NCI-H510A treated with DMSO at 0.1 percent for 48 hours (cell line): Measurements from ENCODE around the gene LRRC3.

Source experiments
- DNase-seq: peaks from one replicate; lab custom pipeline; 2025; lab: John Stamatoyannopoulos, UW

LRRC3 gene

GRCh38 chr21:44423941-44424607 is 31.2 kb upstream of the LRRC3 start:
- DNase-seq, result no peak

GRCh38 chr21:44424608-44425306 is 30.6 kb upstream of the LRRC3 start:
- DNase-seq, result no peak

- no peak for DNase-seq
Measured at GRCh38 chr21:44425307-44425894, 29.9 kb upstream of the LRRC3 start.

GRCh38 chr21:44425895-44426662 is 29.2 kb upstream of the LRRC3 start:
- no peak for DNase-seq

- no peak for DNase-seq
Measured at GRCh38 chr21:44426663-44427191, 28.6 kb upstream of the LRRC3 start.

- DNase-seq, result peak; percentile 17
Measured at GRCh38 chr21:44427241-44428120, 27.8 kb upstream of the LRRC3 start.

GRCh38 chr21:44428281-44428960 is 26.9 kb upstream of the LRRC3 start:
- DNase-seq, result no peak

- no peak for DNase-seq
Measured at GRCh38 chr21:44429894-44430293, 25.4 kb upstream of the LRRC3 start.

GRCh38 chr21:44431300-44431699 is 24.0 kb upstream of the LRRC3 start:
- no peak for DNase-seq

GRCh38 chr21:44432841-44433790 is 22.2 kb upstream of the LRRC3 start:
- DNase-seq, result no peak

- no peak for DNase-seq
Measured at GRCh38 chr21:44433791-44434567, 21.3 kb upstream of the LRRC3 start.

- no peak for DNase-seq
Measured at GRCh38 chr21:44434568-44434925, 20.8 kb upstream of the LRRC3 start.

GRCh38 chr21:44434936-44435635 is 20.2 kb upstream of the LRRC3 start:
- no peak for DNase-seq

- no peak for DNase-seq
Measured at GRCh38 chr21:44436111-44436611, 19.1 kb upstream of the LRRC3 start.

GRCh38 chr21:44436958-44437357 is 18.4 kb upstream of the LRRC3 start:
- no peak for DNase-seq

GRCh38 chr21:44437371-44437695 is 18.0 kb upstream of the LRRC3 start:
- DNase-seq, result no peak

GRCh38 chr21:44437696-44438431 is 17.4 kb upstream of the LRRC3 start:
- DNase-seq, result no peak
